ENCODE data around the gene KCNMA1. TPM values are rescaled to one million over a fixed set of nuclear protein-coding genes. Genes with fewer than 3 reads are reported as not detected.
"Not testable (repeated sequence)": the region's sequence is repeated elsewhere in the genome, so short reads cannot be mapped to it uniquely, and the experiment has no call there.

The KCNMA1 gene
- total and polyA plus RNA-seq, 5 donors, result 1.5 to 6.1 (median 3.3) TPM

- 82% methylated on average over 3 of the region's 3 CpGs for WGBS
- intact Hi-C loops (cut with DNase I), result loop anchor here (5.0 to 10.0 kb wide), 3 partner anchors 219 to 249 kb away; partner anchors contain the start of gene KCNMA1 (in 1 of the 4)
- Histone ChIP-seq H3K4me1 (ENCODE audit: control insufficient read depth, insufficient read depth, low read length) (no peaks in the 10 kb centered on the region), H3K4me3 (ENCODE audit: low read length) (no peak overlapping the region), H3K9me3 (ENCODE audit: control insufficient read depth, low read length) (no peaks in the 10 kb centered on the region), H3K27ac (ENCODE audit: low read length) (no peak overlapping the region), H3K27me3 (ENCODE audit: control insufficient read depth, insufficient read depth) (no peaks in the 10 kb centered on the region)
- DNase-seq (no peak), ATAC-seq (no peak)
Measured at GRCh38 chr10:77393411-77393810, 244.2 kb downstream of the KCNMA1 start.

- no peak overlapping the region for H3K4me3 ChIP-seq (ENCODE audit: low read length)
- H3K27ac ChIP-seq (ENCODE audit: low read length), result no peak overlapping the region
- no peaks in the 10 kb centered on the region for H3K4me1 ChIP-seq (ENCODE audit: control insufficient read depth, insufficient read depth, low read length)
- H3K9me3 ChIP-seq (ENCODE audit: control insufficient read depth, low read length), result no peaks in the 10 kb centered on the region
- WGBS, result 48% methylated on average over 6 of the region's 6 CpGs
- peak in 1 of 2 donors; percentile 61 for ATAC-seq
- H3K27me3 ChIP-seq (ENCODE audit: control insufficient read depth, insufficient read depth), result no peaks in the 10 kb centered on the region
- intact Hi-C loops (cut with DNase I), result loop anchor here (5.0 to 10.0 kb wide), 3 partner anchors 218 to 249 kb away; partner anchors contain the start of gene KCNMA1 (in 1 of the 4)
- DNase-seq, result peak in 1 of 3 donors; percentile 21
Measured at GRCh38 chr10:77392851-77393250, 244.8 kb downstream of the KCNMA1 start.

- intact Hi-C loops (cut with DNase I), result loop anchor here (5.0 to 10.0 kb wide), 3 partner anchors 217 to 250 kb away; partner anchors contain the start of gene KCNMA1 (in 1 of the 4)
- Histone ChIP-seq H3K27me3 (ENCODE audit: control insufficient read depth, insufficient read depth) (no peaks in the 10 kb centered on the region), H3K9me3 (ENCODE audit: control insufficient read depth, low read length) (no peaks in the 10 kb centered on the region), H3K4me3 (ENCODE audit: low read length) (no peak overlapping the region), H3K27ac (ENCODE audit: low read length) (no peak overlapping the region), H3K4me1 (ENCODE audit: control insufficient read depth, insufficient read depth, low read length) (no peaks in the 10 kb centered on the region)
- WGBS, result 81% methylated on average over 2 of the region's 2 CpGs
- ATAC-seq, result peak; percentile 56 to 60
- no peak for DNase-seq
Measured at GRCh38 chr10:77392236-77392721, 245.3 kb downstream of the KCNMA1 start.

- 12% methylated on average over 12 of the region's 12 CpGs for WGBS
- Histone ChIP-seq H3K4me3 (ENCODE audit: low read length) (no peak overlapping the region), H3K4me1 (ENCODE audit: control insufficient read depth, insufficient read depth, low read length) (no peaks in the 10 kb centered on the region), H3K9me3 (ENCODE audit: control insufficient read depth, low read length) (no peaks in the 10 kb centered on the region), H3K27me3 (ENCODE audit: control insufficient read depth, insufficient read depth) (no peaks in the 10 kb centered on the region), H3K27ac (ENCODE audit: low read length) (no peak overlapping the region)
- intact Hi-C loops (cut with DNase I), result loop anchor here (5.0 to 10.0 kb wide), 3 partner anchors 217 to 251 kb away; partner anchors contain the start of gene KCNMA1 (in 1 of the 4)
- ATAC-seq (peak; percentile 61 to 67), DNase-seq (peak; percentile 75 to 86 (median 86))
Measured at GRCh38 chr10:77391605-77392235, 245.9 kb downstream of the KCNMA1 start.

- no peak for DNase-seq
- intact Hi-C loops (cut with DNase I), result loop anchor here (5.0 to 10.0 kb wide), 3 partner anchors 216 to 252 kb away; partner anchors contain the start of gene KCNMA1 (in 1 of the 4)
- no peaks in the 10 kb centered on the region for H3K27me3 ChIP-seq (ENCODE audit: control insufficient read depth, insufficient read depth)
- no peaks in the 10 kb centered on the region for H3K4me1 ChIP-seq (ENCODE audit: control insufficient read depth, insufficient read depth, low read length)
- no peaks in the 10 kb centered on the region for H3K9me3 ChIP-seq (ENCODE audit: control insufficient read depth, low read length)
- 30% methylated on average over 2 of the region's 2 CpGs for WGBS
- peak in 1 of 2 donors; percentile 58 for ATAC-seq
- no peak overlapping the region for H3K27ac ChIP-seq (ENCODE audit: low read length)
- no peak overlapping the region for H3K4me3 ChIP-seq (ENCODE audit: low read length)
Measured at GRCh38 chr10:77390481-77390891, 247.1 kb downstream of the KCNMA1 start.

- Histone ChIP-seq H3K27ac (ENCODE audit: low read length) (no peak overlapping the region), H3K4me3 (ENCODE audit: low read length) (no peak overlapping the region), H3K4me1 (ENCODE audit: control insufficient read depth, insufficient read depth, low read length) (no peaks in the 10 kb centered on the region), H3K9me3 (ENCODE audit: control insufficient read depth, low read length) (no peaks in the 10 kb centered on the region), H3K27me3 (ENCODE audit: control insufficient read depth, insufficient read depth) (no peaks in the 10 kb centered on the region)
- 58% methylated on average over 2 of the region's 2 CpGs for WGBS
- no peak for ATAC-seq
- DNase-seq, result no peak
- intact Hi-C loops (cut with DNase I), result no loop called here
Measured at GRCh38 chr10:77388571-77389100, 249.0 kb downstream of the KCNMA1 start.

- 82% methylated on average over 2 of the region's 2 CpGs for WGBS
- H3K27ac ChIP-seq (ENCODE audit: low read length); H3K4me1 ChIP-seq (ENCODE audit: control insufficient read depth, insufficient read depth, low read length); H3K27me3 ChIP-seq (ENCODE audit: control insufficient read depth, insufficient read depth); intact Hi-C loops (cut with DNase I); H3K9me3 ChIP-seq (ENCODE audit: control insufficient read depth, low read length); ATAC-seq; H3K4me3 ChIP-seq (ENCODE audit: low read length); DNase-seq: not testable (repeated sequence)
Measured at GRCh38 chr10:77387701-77388100, 249.9 kb downstream of the KCNMA1 start.

- intact Hi-C loops (cut with DNase I), result no loop called here
- DNase-seq, result no peak
- Histone ChIP-seq H3K4me3 (ENCODE audit: low read length) (no peak overlapping the region), H3K4me1 (ENCODE audit: control insufficient read depth, insufficient read depth, low read length) (no peaks in the 10 kb centered on the region), H3K27ac (ENCODE audit: low read length) (no peak overlapping the region), H3K27me3 (ENCODE audit: control insufficient read depth, insufficient read depth) (no peaks in the 10 kb centered on the region), H3K9me3 (ENCODE audit: control insufficient read depth, low read length) (no peaks in the 10 kb centered on the region)
- no peak for ATAC-seq
Measured at GRCh38 chr10:77387247-77387646, 250.4 kb downstream of the KCNMA1 start.

GRCh38 chr10:77386838-77387237 lies 250.8 kb downstream of the KCNMA1 start:
- Histone ChIP-seq H3K4me3 (ENCODE audit: low read length) (no peak overlapping the region), H3K4me1 (ENCODE audit: control insufficient read depth, insufficient read depth, low read length) (no peaks in the 10 kb centered on the region), H3K27me3 (ENCODE audit: control insufficient read depth, insufficient read depth) (no peaks in the 10 kb centered on the region), H3K27ac (ENCODE audit: low read length) (no peak overlapping the region), H3K9me3 (ENCODE audit: control insufficient read depth, low read length) (no peaks in the 10 kb centered on the region)
- 27% methylated on average over 5 of the region's 5 CpGs for WGBS
- DNase-seq, result no peak
- intact Hi-C loops (cut with DNase I), result no loop called here
- no peak for ATAC-seq

GRCh38 chr10:77386365-77386764 lies 251.2 kb downstream of the KCNMA1 start:
- ATAC-seq (no peak), DNase-seq (no peak)
- intact Hi-C loops (cut with DNase I), result no loop called here
- Histone ChIP-seq H3K9me3 (ENCODE audit: control insufficient read depth, low read length) (no peaks in the 10 kb centered on the region), H3K27me3 (ENCODE audit: control insufficient read depth, insufficient read depth) (no peaks in the 10 kb centered on the region), H3K27ac (ENCODE audit: low read length) (no peak overlapping the region), H3K4me1 (ENCODE audit: control insufficient read depth, insufficient read depth, low read length) (no peaks in the 10 kb centered on the region), H3K4me3 (ENCODE audit: low read length) (no peak overlapping the region)
- 76% methylated on average over 4 of the region's 4 CpGs for WGBS

- DNase-seq, result no peak
- no peak overlapping the region for H3K4me3 ChIP-seq (ENCODE audit: low read length)
- H3K4me1 ChIP-seq (ENCODE audit: control insufficient read depth, insufficient read depth, low read length), result no peaks in the 10 kb centered on the region
- H3K9me3 ChIP-seq (ENCODE audit: control insufficient read depth, low read length), result no peaks in the 10 kb centered on the region
- peaks cover under 1% of the 10 kb centered on the region for H3K27me3 ChIP-seq (ENCODE audit: control insufficient read depth, insufficient read depth)
- intact Hi-C loops (cut with DNase I), result no loop called here
- ATAC-seq, result no peak
- no peak overlapping the region for H3K27ac ChIP-seq (ENCODE audit: low read length)
- 87% methylated on average over 2 of the region's 2 CpGs for WGBS
Measured at GRCh38 chr10:77385315-77385714, 252.3 kb downstream of the KCNMA1 start.

Measured in right cardiac atrium (tissue), 5 donors.